ENCODE measurements around the gene TBCD. TPM values are rescaled to one million over a fixed set of nuclear protein-coding genes. Genes with fewer than 3 reads are reported as not detected.

The TBCD gene
- total RNA-seq, 4 donors from 2014 or later: 49.7 to 119 (median 71.5) TPM

GRCh38 chr17:82917699-82918345, 166.0 kb downstream of the TBCD start:
- no peaks in the 10 kb centered on the region for H3K9me3 ChIP-seq
- no peaks in the 10 kb centered on the region for H3K27me3 ChIP-seq
- H3K4me3 ChIP-seq: no peak overlapping the region
- no peak overlapping the region for H3K27ac ChIP-seq
- DNase-seq (ENCODE audit: low spot score in 2 of 2): no peak
- peaks cover 22% of the 10 kb centered on the region for H3K36me3 ChIP-seq
- no peak for TF ChIP-seq POLR2AphosphoS5 (IDR thresholded peaks at IDR 0.05)
- TF ChIP-seq EP300 (IDR thresholded peaks at IDR 0.05): no peak
- TF ChIP-seq POLR2A (IDR thresholded peaks at IDR 0.05): no peak
- peak in 1 of 2 donors; percentile 7 for TF ChIP-seq CTCF (IDR thresholded peaks at IDR 0.05)
- 75% methylated on average over 19 of the region's 19 CpGs for WGBS
- peaks cover 12% of the 10 kb centered on the region for H3K4me1 ChIP-seq

GRCh38 chr17:82918508-82918907, 166.6 kb downstream of the TBCD start:
- no peak for TF ChIP-seq POLR2A (IDR thresholded peaks at IDR 0.05)
- no peak for TF ChIP-seq CTCF (IDR thresholded peaks at IDR 0.05)
- TF ChIP-seq EP300 (IDR thresholded peaks at IDR 0.05): no peak
- H3K27me3 ChIP-seq: no peaks in the 10 kb centered on the region
- no peaks in the 10 kb centered on the region for H3K9me3 ChIP-seq
- 96% methylated on average over 19 of the region's 19 CpGs for WGBS
- DNase-seq (ENCODE audit: low spot score in 2 of 2): no peak
- peaks cover 12% of the 10 kb centered on the region for H3K4me1 ChIP-seq
- no peak overlapping the region for H3K27ac ChIP-seq
- H3K4me3 ChIP-seq: no peak overlapping the region
- H3K36me3 ChIP-seq: peaks cover 24% of the 10 kb centered on the region

- Histone ChIP-seq H3K4me3 (no peak overlapping the region), H3K27ac (no peak overlapping the region), H3K9me3 (no peaks in the 10 kb centered on the region), H3K27me3 (no peaks in the 10 kb centered on the region), H3K36me3 (peaks cover 35% of the 10 kb centered on the region), H3K4me1 (no peaks in the 10 kb centered on the region)
- TF ChIP-seq POLR2AphosphoS5 (IDR thresholded peaks at IDR 0.05) (no peak), EP300 (IDR thresholded peaks at IDR 0.05) (no peak), POLR2A (IDR thresholded peaks at IDR 0.05) (no peak), CTCF (IDR thresholded peaks at IDR 0.05) (no peak)
- DNase-seq (ENCODE audit: low spot score in 2 of 2): no peak
- WGBS: 94% methylated on average over 7 of the region's 15 CpGs
These were observed 168.3 kb downstream of the TBCD start for GRCh38 chr17:82920150-82920549.

DNA sequence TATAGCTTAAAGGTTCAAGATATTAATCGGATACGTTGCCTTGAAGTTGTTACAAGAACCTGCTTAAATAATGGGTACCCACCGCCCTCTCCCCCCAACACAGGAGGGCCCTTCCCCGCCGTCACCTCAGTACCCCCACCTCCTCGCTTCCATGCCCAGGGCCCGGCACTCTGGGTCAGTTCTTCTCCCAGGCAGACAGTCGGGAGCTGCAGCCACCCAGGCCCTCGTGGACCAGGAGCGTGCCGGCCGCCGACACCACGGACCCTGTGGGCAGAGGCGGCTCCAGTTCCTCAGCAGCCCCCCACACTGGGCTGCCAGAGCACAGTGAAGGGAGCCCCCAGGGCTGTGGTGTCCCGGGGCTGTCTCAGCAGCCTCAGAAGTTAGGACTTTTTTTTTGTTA, 168.8 kb downstream of the TBCD start:
- WGBS: 96% methylated on average over 16 of the region's 16 CpGs
- no peak overlapping the region for H3K27ac ChIP-seq
- H3K4me3 ChIP-seq: no peak overlapping the region
- DNase-seq (ENCODE audit: low spot score in 2 of 2): no peak
- no peaks in the 10 kb centered on the region for H3K9me3 ChIP-seq
- TF ChIP-seq POLR2AphosphoS5 (IDR thresholded peaks at IDR 0.05): no peak
- TF ChIP-seq CTCF (IDR thresholded peaks at IDR 0.05): no peak
- TF ChIP-seq EP300 (IDR thresholded peaks at IDR 0.05): no peak
- TF ChIP-seq POLR2A (IDR thresholded peaks at IDR 0.05): no peak
- no peaks in the 10 kb centered on the region for H3K27me3 ChIP-seq
- H3K36me3 ChIP-seq: peaks cover 38% of the 10 kb centered on the region
- no peaks in the 10 kb centered on the region for H3K4me1 ChIP-seq

DNA sequence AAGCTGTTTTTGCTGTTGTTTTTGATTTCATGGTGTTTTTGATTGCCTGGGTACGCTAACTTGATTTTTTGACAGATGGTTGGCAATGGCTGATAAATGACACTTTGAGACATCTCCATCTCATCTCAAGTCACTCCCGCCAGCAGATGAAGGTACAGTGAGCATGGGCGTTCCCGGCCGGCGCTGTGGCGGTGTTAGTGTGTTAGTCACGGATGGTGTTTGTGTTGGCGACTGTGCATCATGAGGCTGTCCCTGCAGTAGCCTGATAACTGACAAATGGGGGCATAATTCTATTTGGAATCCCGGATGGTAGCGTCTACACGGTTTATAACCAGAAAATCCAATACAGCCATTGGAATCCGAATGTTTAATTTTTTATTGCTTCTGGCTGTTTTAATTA, 169.6 kb downstream of the TBCD start:
- Histone ChIP-seq H3K9me3 (no peaks in the 10 kb centered on the region), H3K4me3 (no peak overlapping the region), H3K27ac (no peak overlapping the region), H3K27me3 (no peaks in the 10 kb centered on the region), H3K4me1 (no peaks in the 10 kb centered on the region), H3K36me3 (peaks cover 43% of the 10 kb centered on the region)
- peak in 1 of 2 donors; percentile 48 for DNase-seq (ENCODE audit: low spot score in 2 of 2)
- TF ChIP-seq POLR2AphosphoS5 (IDR thresholded peaks at IDR 0.05): no peak
- TF ChIP-seq POLR2A (IDR thresholded peaks at IDR 0.05): no peak
- TF ChIP-seq CTCF (IDR thresholded peaks at IDR 0.05): no peak
- TF ChIP-seq EP300 (IDR thresholded peaks at IDR 0.05): no peak
- 93% methylated on average over 13 of the region's 13 CpGs for WGBS
